Colonic mucosa (tissue), 4 donors: ENCODE results near the gene ABCA4. TPM values are rescaled to one million over a fixed set of nuclear protein-coding genes. Genes with fewer than 3 reads are reported as not detected.

ENCODE experiments used
- DNase-seq: peaks from one replicate; pipeline ENCODE4 v3.0.0-alpha.2; 2020
- H3K27ac ChIP-seq: fragments of 200-600 bp; one replicate; pipeline ENCODE4 v1.8.0; 2021
- H3K27me3 ChIP-seq: fragments of 200-600 bp; one replicate; pipeline ENCODE4 v1.8.0; 2021
- H3K36me3 ChIP-seq: fragments of 200-600 bp; one replicate; pipeline ENCODE4 v1.8.0; 2021
- H3K4me1 ChIP-seq: fragments of 200-600 bp; one replicate; pipeline ENCODE4 v1.8.0; 2021; ENCODE audit warnings: mild to moderate bottlenecking
- H3K4me3 ChIP-seq: fragments of 200-600 bp; one replicate; pipeline ENCODE4 v1.8.0; 2021
- H3K9ac ChIP-seq, 2 donors: one replicate each; pipeline ENCODE4 v1.7.0; 2013; ENCODE audit warnings: control low read depth in 2 of 2, low read depth in 2 of 2, low read length in 2 of 2
- H3K9me3 ChIP-seq: fragments of 200-600 bp; one replicate; pipeline ENCODE4 v1.8.0; 2021
- CTCF ChIP-seq: fragments of 200-600 bp; IDR thresholded peaks from one replicate; pipeline ENCODE4 v1.8.0; 2022; ENCODE audit warnings: antibody characterized with exemption, mild to moderate bottlenecking
- intact Hi-C: fragments of 100-400 bp; cut with DNase I; formaldehyde crosslinking; loops from one replicate; pipeline ENCODE4 v1.14.1; 2022
- total RNA-seq, 2 donors: library from RNA; stranded (reverse); fragmentation: NEBNext Ultra II Directional in 1 of 2; extraction: Animal tissue kit (Norgen Biotek cat#: 25700) in 1 of 2; gene quantifications; one replicate each; pipeline ENCODE4 v1.2.1, GENCODE V29; 2021
- donor health status: healthy.
- donor health status: DM: no; HTN: no; CAD: no.
- donor health status: DM: no; HTN: no; CAD: no.

The ABCA4 gene
- total RNA-seq, 2 donors from 2014 or later, result 0.02 to 0.27 TPM

GRCh38 chr1:94070865-94071264, 50.1 kb downstream of the ABCA4 start:
- intact Hi-C loops, result no loop called here
- no peak for DNase-seq
- Histone ChIP-seq H3K4me1 (peaks cover 15% of the 10 kb centered on the region), H3K36me3 (no peaks in the 10 kb centered on the region), H3K27ac (no peak overlapping the region), H3K9ac (no peak overlapping the region), H3K27me3 (no peaks in the 10 kb centered on the region), H3K4me3 (no peak overlapping the region), H3K9me3 (no peaks in the 10 kb centered on the region)
- TF ChIP-seq CTCF, result no peak

GRCh38 chr1:94069919-94070285, 51.0 kb downstream of the ABCA4 start:
- Histone ChIP-seq H3K36me3 (no peaks in the 10 kb centered on the region), H3K9ac (no peak overlapping the region), H3K4me3 (no peak overlapping the region), H3K27ac (peak overlapping the region; percentile 79), H3K4me1 (peaks cover 15% of the 10 kb centered on the region), H3K27me3 (no peaks in the 10 kb centered on the region), H3K9me3 (no peaks in the 10 kb centered on the region)
- DNase-seq, result no peak
- intact Hi-C loops, result no loop called here
- TF ChIP-seq CTCF, result no peak

- Histone ChIP-seq H3K4me1 (peaks cover 15% of the 10 kb centered on the region), H3K9ac (peak overlapping the region in 1 of 2 donors; percentile 38), H3K27ac (peak overlapping the region; percentile 79), H3K9me3 (no peaks in the 10 kb centered on the region), H3K36me3 (no peaks in the 10 kb centered on the region), H3K27me3 (no peaks in the 10 kb centered on the region), H3K4me3 (no peak overlapping the region)
- intact Hi-C loops, result no loop called here
- DNase-seq, result peak; percentile 71
- no peak for TF ChIP-seq CTCF
Observed at GRCh38 chr1:94068999-94069918, 51.7 kb downstream of the ABCA4 start.

GRCh38 chr1:94068096-94068998, 52.6 kb downstream of the ABCA4 start:
- Histone ChIP-seq H3K4me3 (no peak overlapping the region), H3K27me3 (no peaks in the 10 kb centered on the region), H3K9me3 (no peaks in the 10 kb centered on the region), H3K36me3 (no peaks in the 10 kb centered on the region), H3K4me1 (peaks cover 15% of the 10 kb centered on the region), H3K27ac (peak overlapping the region; percentile 79), H3K9ac (peak overlapping the region in 1 of 2 donors; percentile 38)
- DNase-seq, result no peak
- no peak for TF ChIP-seq CTCF
- intact Hi-C loops, result no loop called here

- Histone ChIP-seq H3K4me3 (no peak overlapping the region), H3K36me3 (no peaks in the 10 kb centered on the region), H3K9me3 (no peaks in the 10 kb centered on the region), H3K27me3 (no peaks in the 10 kb centered on the region), H3K27ac (no peak overlapping the region), H3K9ac (no peak overlapping the region), H3K4me1 (peaks cover 15% of the 10 kb centered on the region)
- intact Hi-C loops, result no loop called here
- TF ChIP-seq CTCF, result no peak
- no peak for DNase-seq
Observed at GRCh38 chr1:94067196-94067595, 53.8 kb downstream of the ABCA4 start.
